Sigmoid colon (tissue), 3 donors: ENCODE measurements around the gene GSS.

Experiments used
- POLR2A ChIP-seq, 2 donors: fragments of 450-650 bp; IDR thresholded peaks; one replicate each; pipeline ENCODE4 v1.6.1; 2016; ENCODE audit warnings: antibody characterized with exemption in 2 of 2, mild to moderate bottlenecking in 2 of 2, moderate library complexity in 2 of 2
- TF ChIP-seq, protein P1 (sequence below), 4 experiments: fragments of 450-650 bp in 3 of 4; fragments of 200-600 bp in 1 of 4; IDR thresholded peaks; one replicate each; pipeline ENCODE4 v1.5.1; 2016 to 2019; ENCODE audit warnings: antibody characterized with exemption in 4 of 4, mild to moderate bottlenecking in 3 of 4, moderate library complexity in 2 of 4

DNA sequence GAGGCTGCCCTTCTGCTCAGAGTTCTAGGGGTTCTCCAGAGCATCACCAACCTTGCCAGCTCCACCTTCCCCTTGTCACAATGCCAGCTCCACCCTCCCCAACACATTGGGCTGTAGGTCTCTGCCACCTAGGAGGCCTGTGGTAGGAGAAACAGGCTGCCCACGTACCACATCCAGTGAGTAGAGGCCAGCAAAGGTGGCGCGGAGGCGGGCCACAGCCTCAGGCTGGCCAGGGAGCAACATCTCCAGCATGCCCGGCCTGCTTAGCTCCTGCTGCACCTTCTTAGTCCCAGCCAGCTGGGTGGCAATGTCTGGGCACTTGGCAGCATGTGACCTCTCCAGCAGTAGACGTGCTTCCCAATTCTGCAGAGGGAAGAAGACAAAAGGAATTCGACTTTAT, 23.8 kb downstream of the GSS start:
- TF ChIP-seq, protein P1, sequence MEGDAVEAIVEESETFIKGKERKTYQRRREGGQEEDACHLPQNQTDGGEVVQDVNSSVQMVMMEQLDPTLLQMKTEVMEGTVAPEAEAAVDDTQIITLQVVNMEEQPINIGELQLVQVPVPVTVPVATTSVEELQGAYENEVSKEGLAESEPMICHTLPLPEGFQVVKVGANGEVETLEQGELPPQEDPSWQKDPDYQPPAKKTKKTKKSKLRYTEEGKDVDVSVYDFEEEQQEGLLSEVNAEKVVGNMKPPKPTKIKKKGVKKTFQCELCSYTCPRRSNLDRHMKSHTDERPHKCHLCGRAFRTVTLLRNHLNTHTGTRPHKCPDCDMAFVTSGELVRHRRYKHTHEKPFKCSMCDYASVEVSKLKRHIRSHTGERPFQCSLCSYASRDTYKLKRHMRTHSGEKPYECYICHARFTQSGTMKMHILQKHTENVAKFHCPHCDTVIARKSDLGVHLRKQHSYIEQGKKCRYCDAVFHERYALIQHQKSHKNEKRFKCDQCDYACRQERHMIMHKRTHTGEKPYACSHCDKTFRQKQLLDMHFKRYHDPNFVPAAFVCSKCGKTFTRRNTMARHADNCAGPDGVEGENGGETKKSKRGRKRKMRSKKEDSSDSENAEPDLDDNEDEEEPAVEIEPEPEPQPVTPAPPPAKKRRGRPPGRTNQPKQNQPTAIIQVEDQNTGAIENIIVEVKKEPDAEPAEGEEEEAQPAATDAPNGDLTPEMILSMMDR (IDR thresholded peaks at IDR 0.05) = no peak
- no peak for TF ChIP-seq POLR2A (IDR thresholded peaks at IDR 0.05)
